ENCODE measurements around the gene ZSCAN20. TPM values are rescaled to one million over a fixed set of nuclear protein-coding genes. Genes with fewer than 3 reads are reported as not detected.

Gene ZSCAN20
- total RNA-seq, 1 donor from 2014 or later: 6.9 TPM

DNA sequence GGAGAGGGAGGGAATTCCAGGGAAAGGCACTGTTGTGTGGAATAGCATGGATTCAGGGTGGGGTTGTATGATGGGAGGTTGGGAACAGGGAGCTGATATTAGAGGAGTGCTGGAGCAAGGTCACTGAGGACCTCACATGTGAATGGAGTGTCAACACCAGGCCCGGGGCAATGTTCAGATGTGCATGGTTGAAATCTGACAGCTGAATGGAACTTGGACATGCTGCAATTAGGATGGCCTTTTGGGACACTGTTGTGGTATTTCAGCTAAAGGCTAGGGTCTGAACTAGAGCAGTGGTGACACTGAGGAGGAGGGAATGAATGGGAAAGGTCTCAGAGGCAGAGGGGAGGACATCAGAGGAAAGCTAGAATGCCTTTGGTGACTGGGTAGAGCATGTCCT, 25.0 kb downstream of the ZSCAN20 start:
- H3K36me3 Mint-ChIP-seq (ENCODE audit: low read depth, unreplicated experiment): peaks cover 51% of the 10 kb centered on the region

DNA sequence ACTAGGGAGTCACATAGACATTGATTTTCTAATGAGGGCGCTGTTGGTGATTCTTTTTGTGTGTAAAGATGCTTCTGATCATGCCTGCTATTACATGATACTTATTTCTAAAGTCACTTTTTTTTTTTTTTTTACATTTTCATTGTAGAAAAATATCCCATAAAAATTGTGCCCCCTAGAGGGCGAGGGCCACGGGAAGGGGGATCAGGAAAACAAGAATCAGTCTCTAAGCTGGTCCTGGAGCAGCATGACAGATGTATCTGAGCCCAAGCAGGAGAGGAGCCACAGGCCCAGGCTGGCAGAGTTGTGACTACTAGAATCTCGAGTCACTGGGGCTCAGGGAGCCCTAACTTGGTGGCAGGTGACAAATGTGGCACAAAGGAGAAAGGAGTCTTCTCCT, 28.1 kb downstream of the ZSCAN20 start:
- H3K27ac ChIP-seq (ENCODE audit: low read depth, low read length): no peak overlapping the region
- no peak overlapping the region for H3K4me3 ChIP-seq (ENCODE audit: insufficient read depth, low read depth, low read length)
- no peak overlapping the region for H3K27ac Mint-ChIP-seq (ENCODE audit: unreplicated experiment)
- H3K9me3 Mint-ChIP-seq (ENCODE audit: unreplicated experiment): peaks cover 27% of the 10 kb centered on the region
- peaks cover 20% of the 10 kb centered on the region for H3K9me3 ChIP-seq (ENCODE audit: insufficient read depth, low read depth, low read length)
- no peaks in the 10 kb centered on the region for H3K27me3 Mint-ChIP-seq (ENCODE audit: low read depth, unreplicated experiment)
- no peaks in the 10 kb centered on the region for H3K79me2 ChIP-seq (ENCODE audit: insufficient read depth, low read length)
- H3K36me3 Mint-ChIP-seq (ENCODE audit: low read depth, unreplicated experiment): peaks cover 24% of the 10 kb centered on the region
- H3K4me2 ChIP-seq (ENCODE audit: low read length): no peak overlapping the region
- DNase-seq (ENCODE audit: low read depth): no peak
- H4K20me1 ChIP-seq (ENCODE audit: insufficient read depth, low read length): no peaks in the 10 kb centered on the region
- H3K4me1 ChIP-seq (ENCODE audit: insufficient read depth, low read length): no peaks in the 10 kb centered on the region
- H2AFZ ChIP-seq (ENCODE audit: low read depth, low read length): no peak overlapping the region
- FAIRE-seq: no peak
- no peak overlapping the region for H3K4me3 Mint-ChIP-seq (ENCODE audit: unreplicated experiment)
- H3K9ac ChIP-seq (ENCODE audit: low read length): no peak overlapping the region
- H3K36me3 ChIP-seq (ENCODE audit: insufficient read depth, low read length): peaks cover 5% of the 10 kb centered on the region
- no peak for TF ChIP-seq EZH2 (IDR thresholded peaks at IDR 0.05; ENCODE audit: insufficient read depth, low read length)
- TF ChIP-seq, protein P1, sequence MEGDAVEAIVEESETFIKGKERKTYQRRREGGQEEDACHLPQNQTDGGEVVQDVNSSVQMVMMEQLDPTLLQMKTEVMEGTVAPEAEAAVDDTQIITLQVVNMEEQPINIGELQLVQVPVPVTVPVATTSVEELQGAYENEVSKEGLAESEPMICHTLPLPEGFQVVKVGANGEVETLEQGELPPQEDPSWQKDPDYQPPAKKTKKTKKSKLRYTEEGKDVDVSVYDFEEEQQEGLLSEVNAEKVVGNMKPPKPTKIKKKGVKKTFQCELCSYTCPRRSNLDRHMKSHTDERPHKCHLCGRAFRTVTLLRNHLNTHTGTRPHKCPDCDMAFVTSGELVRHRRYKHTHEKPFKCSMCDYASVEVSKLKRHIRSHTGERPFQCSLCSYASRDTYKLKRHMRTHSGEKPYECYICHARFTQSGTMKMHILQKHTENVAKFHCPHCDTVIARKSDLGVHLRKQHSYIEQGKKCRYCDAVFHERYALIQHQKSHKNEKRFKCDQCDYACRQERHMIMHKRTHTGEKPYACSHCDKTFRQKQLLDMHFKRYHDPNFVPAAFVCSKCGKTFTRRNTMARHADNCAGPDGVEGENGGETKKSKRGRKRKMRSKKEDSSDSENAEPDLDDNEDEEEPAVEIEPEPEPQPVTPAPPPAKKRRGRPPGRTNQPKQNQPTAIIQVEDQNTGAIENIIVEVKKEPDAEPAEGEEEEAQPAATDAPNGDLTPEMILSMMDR (IDR thresholded peaks at IDR 0.05; ENCODE audit: insufficient read depth, low read depth, low read length): peak; percentile 20
- H3K27me3 ChIP-seq (ENCODE audit: insufficient read depth, low read length): no peaks in the 10 kb centered on the region
- H3K4me1 Mint-ChIP-seq (ENCODE audit: low read depth, unreplicated experiment): peaks cover 5% of the 10 kb centered on the region

More for the DNA sequence above, 25.0 kb downstream of the ZSCAN20 start:
- FAIRE-seq (no peak), DNase-seq (ENCODE audit: low read depth) (no peak)
- no peak overlapping the region for H3K4me2 ChIP-seq (ENCODE audit: low read length)
- no peak overlapping the region for H2AFZ ChIP-seq (ENCODE audit: low read depth, low read length)
- peaks cover 27% of the 10 kb centered on the region for H3K36me3 ChIP-seq (ENCODE audit: insufficient read depth, low read length)
- H3K4me1 ChIP-seq (ENCODE audit: insufficient read depth, low read length): no peaks in the 10 kb centered on the region
- H3K27me3 ChIP-seq (ENCODE audit: insufficient read depth, low read length): no peaks in the 10 kb centered on the region
- no peak overlapping the region for H3K27ac ChIP-seq (ENCODE audit: low read depth, low read length)
- Mint-ChIP-seq H3K27me3 (ENCODE audit: low read depth, unreplicated experiment) (no peaks in the 10 kb centered on the region), H3K9me3 (ENCODE audit: unreplicated experiment) (peaks cover 54% of the 10 kb centered on the region), H3K4me1 (ENCODE audit: low read depth, unreplicated experiment) (peaks cover under 1% of the 10 kb centered on the region), H3K27ac (ENCODE audit: unreplicated experiment) (no peak overlapping the region), H3K4me3 (ENCODE audit: unreplicated experiment) (no peak overlapping the region)
- no peak for TF ChIP-seq EZH2 (IDR thresholded peaks at IDR 0.05; ENCODE audit: insufficient read depth, low read length)
- TF ChIP-seq, protein P1 (IDR thresholded peaks at IDR 0.05; ENCODE audit: insufficient read depth, low read depth, low read length): no peak
- H3K4me3 ChIP-seq (ENCODE audit: insufficient read depth, low read depth, low read length): no peak overlapping the region
- H4K20me1 ChIP-seq (ENCODE audit: insufficient read depth, low read length): no peaks in the 10 kb centered on the region
- H3K79me2 ChIP-seq (ENCODE audit: insufficient read depth, low read length): no peaks in the 10 kb centered on the region
- no peak overlapping the region for H3K9ac ChIP-seq (ENCODE audit: low read length)
- peaks cover 48% of the 10 kb centered on the region for H3K9me3 ChIP-seq (ENCODE audit: insufficient read depth, low read depth, low read length)

GRCh38 chr1:33501309-33501708, 28.9 kb downstream of the ZSCAN20 start:
- H3K9me3 Mint-ChIP-seq (ENCODE audit: unreplicated experiment): peaks cover 20% of the 10 kb centered on the region
- Histone ChIP-seq H3K27me3 (ENCODE audit: insufficient read depth, low read length) (no peaks in the 10 kb centered on the region), H3K36me3 (ENCODE audit: insufficient read depth, low read length) (no peaks in the 10 kb centered on the region), H3K4me2 (ENCODE audit: low read length) (no peak overlapping the region), H3K4me3 (ENCODE audit: insufficient read depth, low read depth, low read length) (no peak overlapping the region), H2AFZ (ENCODE audit: low read depth, low read length) (no peak overlapping the region), H3K9ac (ENCODE audit: low read length) (no peak overlapping the region), H3K27ac (ENCODE audit: low read depth, low read length) (no peak overlapping the region), H3K4me1 (ENCODE audit: insufficient read depth, low read length) (no peaks in the 10 kb centered on the region), H3K79me2 (ENCODE audit: insufficient read depth, low read length) (no peaks in the 10 kb centered on the region), H3K9me3 (ENCODE audit: insufficient read depth, low read depth, low read length) (peaks cover 14% of the 10 kb centered on the region), H4K20me1 (ENCODE audit: insufficient read depth, low read length) (no peaks in the 10 kb centered on the region)
- no peak for FAIRE-seq
- H3K4me3 Mint-ChIP-seq (ENCODE audit: unreplicated experiment): no peak overlapping the region
- no peak for DNase-seq (ENCODE audit: low read depth)
- TF ChIP-seq, protein P1 (IDR thresholded peaks at IDR 0.05; ENCODE audit: insufficient read depth, low read depth, low read length): no peak
- TF ChIP-seq EZH2 (IDR thresholded peaks at IDR 0.05; ENCODE audit: insufficient read depth, low read length): no peak
- H3K4me1 Mint-ChIP-seq (ENCODE audit: low read depth, unreplicated experiment): peaks cover 5% of the 10 kb centered on the region
- peaks cover 17% of the 10 kb centered on the region for H3K36me3 Mint-ChIP-seq (ENCODE audit: low read depth, unreplicated experiment)
- no peak overlapping the region for H3K27ac Mint-ChIP-seq (ENCODE audit: unreplicated experiment)
- no peaks in the 10 kb centered on the region for H3K27me3 Mint-ChIP-seq (ENCODE audit: low read depth, unreplicated experiment)

All from astrocyte (in vitro differentiated cells and primary cell).